Measurements from ENCODE around the gene GRHL1.

The GRHL1 gene

DNA sequence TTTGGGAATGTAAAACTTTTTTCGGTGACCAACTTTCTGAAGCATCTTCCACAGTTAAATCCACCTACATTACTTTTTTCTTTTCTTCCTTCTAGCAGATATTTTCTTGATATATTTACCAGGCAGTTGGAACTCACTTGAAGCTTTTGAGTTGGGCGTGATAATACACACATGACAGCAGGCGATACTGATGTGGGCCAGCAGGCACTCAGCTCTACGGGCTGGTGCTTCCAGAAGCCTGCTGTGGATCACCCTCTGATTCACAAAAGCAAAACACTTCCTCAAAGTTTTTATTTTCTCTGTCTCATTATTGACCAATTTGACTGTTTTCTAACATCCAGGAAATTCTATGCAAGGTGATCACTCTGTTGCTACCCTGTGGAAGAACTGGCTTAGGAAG, 22.9 kb downstream of the GRHL1 start:
- DNase-seq: no peak

DNA sequence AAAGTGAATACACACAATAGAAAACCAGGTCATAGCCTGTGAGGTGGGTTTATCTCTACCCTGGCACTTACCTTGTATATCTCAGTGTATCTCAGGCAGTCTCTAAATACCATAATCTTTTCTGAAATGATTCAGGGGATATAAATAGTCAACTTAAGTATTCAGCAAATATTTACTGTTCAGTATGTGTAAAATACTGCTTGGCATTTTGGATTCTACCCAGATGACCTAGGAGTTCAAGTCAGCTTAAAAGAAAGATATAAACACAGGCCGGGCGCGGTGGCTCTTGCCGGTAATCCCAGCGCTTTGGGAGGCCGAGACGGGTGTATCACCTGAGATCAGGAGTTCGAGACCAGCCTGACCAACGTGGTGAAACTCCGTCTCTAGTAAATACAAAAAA, 23.8 kb downstream of the GRHL1 start:
- no peak for DNase-seq

DNA sequence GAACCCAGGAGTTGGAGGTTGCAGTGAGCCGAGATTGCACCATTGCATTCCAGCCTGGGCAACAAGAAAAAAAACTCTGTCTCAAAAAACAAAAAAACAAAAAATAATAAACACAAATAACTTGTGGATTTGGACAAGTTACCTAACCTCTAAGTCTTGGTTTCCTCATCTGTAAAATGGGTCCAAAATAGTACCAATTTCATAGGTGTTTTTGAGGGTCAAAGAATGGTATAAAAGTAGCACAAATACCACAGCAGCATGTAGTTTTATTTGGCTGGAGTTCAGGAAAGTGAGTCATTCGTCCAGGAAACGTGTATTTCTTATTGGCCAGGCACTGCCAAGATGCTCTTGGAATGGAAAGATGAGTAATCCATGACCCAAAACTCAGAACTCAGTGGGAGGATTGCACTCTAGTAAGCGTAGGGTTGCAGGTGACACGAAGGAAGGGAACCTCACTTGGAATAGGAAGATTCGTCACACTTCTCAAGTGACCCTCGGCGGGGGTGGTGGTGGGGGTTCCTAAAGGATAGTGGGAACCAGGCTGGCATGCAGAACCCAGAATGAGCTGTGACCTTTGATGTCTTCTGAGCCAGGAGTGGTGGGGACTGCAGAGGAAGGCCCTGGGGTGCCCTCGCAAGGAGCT, 24.4 kb downstream of the GRHL1 start:
- peak; percentile 96 for DNase-seq

DNA sequence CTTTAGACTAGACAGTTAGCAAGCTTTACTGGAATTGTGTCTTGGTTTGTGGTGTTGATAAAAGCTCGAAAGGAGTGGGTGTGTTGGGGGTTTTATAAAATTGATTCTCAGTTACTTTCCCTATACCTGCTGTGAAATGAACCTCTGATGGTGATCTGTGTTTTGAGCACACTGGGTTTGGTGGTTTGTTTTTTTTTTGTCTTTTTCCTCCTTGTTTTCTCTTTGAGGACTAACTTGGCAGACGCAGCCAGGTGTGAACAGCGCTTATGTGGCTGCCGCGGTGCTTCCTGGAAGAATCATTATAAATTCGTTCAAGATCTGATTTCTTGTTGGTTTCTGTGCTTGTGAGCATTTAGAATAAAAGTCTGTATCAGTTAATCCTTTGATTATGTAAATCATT, 28.5 kb downstream of the GRHL1 start:
- no peak for DNase-seq

DNA sequence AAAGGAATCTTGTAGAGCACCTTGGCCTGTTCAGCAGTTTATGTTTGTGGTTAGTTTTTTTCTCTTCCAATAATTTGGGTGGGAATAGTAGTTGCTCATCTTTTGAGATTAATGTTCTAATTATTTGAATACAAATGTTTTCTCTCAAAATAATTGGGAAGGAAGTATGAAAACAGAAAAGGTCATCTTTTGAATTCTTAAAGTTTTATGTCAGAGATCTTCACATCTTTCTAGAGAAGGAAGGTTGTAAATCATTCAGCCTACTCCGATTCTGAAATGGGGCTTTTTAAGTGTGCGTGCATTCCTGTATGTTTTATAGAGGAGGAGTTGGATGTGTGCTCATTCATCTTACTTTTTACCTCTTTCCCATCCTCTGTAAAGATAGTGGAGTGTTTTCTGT, 29.0 kb downstream of the GRHL1 start:
- peak; percentile 64 for DNase-seq

DNA sequence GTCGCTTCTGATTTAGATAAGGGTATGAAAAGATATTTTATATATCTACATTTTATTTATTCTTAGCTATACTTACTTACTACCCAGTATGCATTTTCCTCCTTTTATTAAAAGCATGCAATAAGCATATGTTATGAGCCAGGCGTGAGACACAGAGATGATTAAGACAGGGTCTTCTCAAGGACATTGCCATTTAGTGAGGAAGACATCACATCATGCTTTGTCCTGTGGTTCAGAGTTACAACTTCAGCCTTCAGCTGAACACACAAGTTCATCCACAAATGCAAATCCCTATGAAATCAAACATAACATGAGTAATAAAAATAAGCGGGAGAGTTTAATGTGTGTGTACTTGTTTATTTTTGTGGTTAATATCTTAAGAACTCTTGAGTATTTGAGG, 30.2 kb downstream of the GRHL1 start:
- DNase-seq: no peak

DNA sequence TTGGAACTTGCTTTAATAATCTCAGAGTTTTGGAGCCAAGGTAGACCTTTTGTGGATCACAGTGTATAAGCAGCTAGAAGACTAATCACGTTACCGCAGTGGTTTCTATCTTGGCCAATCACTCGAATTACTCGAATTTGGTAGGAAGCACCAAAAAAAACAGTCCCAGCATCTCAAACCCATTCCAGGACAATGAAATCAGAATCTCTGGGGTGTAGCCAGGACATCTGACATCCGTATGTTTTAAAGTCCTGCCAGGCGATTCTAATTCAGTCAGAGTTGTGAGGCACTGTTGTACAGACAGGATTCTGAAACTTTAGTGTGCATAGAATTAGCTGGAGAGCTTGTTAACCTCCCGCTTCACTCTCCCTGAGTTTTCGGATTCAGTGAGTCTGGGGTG, 30.8 kb downstream of the GRHL1 start:
- DNase-seq: no peak

DNA sequence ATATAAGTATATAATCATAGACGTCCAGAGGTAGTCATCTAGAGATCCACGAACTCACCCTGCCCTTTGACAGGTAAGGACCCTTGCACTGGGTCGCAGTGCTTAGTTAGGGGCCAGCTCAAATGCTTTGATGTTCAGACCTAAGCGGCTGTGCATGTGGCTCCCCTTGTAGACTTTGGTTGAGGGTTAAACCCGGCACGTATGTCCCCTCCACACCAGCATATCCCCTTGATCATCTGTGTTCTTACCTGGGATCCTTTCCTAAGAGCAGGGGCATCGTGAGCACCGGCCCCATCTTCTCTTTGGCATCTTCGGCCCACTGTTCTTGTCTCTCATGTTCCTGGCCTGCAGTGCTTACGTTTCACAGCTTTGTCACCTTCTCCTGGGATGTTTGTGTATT, 31.4 kb downstream of the GRHL1 start:
- DNase-seq: no peak

DNA sequence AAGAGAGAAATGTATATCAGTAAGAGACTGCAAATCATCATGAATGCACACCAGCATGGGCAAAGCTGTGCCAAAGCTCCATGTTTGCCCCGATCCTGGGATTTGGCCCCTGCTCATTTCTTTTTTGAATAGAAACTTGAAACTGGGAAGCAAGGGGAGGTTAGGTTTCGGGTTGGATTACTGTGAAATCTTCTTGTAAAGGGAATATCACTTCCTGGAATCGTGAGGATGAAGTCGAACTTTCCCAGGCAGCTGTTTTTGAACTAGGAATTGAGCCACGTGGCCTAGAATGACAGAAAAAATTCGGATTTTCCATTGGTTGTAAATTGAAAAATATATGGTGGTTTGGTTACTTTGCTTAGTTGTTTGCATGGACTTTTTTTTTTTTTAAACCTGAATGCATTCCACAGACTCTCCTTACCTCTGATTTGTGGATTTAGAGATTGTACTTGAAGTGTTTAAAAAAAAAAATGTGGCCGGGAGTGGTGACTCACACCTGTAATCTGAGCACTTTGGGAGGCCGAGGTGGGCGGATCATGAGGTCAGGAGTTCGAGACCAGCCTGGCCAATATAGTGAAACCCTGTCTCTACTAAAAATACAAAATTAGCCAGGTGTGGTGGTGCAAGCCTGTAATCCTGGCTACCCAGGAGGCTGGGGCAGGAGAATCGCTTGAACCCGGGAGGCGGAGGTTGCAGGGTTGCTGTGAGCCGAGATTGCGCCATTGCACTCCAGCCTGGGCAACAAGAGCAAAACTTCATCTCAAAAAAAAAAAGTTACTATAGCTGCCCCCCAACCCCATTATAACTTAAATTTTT, 32.1 kb downstream of the GRHL1 start:
- no peak for DNase-seq

DNA sequence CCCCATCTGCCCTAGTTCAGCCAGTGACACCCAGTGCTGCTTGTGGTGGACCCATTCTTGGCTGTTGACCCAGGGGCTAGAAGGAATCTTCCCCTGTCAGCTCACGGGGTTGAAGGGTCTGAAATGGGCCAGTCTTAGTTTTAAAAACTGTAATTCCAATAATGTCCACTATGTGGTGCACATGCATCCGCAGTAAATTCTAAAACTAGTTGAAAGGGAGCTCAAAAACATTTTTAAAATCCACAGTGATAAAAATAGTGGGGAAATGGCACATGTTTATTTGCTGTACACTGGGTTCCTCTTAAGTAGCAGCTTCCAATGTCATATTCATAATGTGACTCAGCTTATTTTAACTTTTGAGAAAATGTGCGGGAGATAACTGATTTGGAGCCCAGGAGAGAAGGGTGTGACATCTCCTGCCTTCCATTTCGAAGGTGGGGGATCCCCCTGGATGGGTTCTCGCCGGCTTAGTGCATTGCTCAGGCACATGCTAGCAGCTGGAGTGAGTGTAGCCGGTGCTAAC, 32.8 kb downstream of the GRHL1 start:
- DNase-seq: no peak

DNA sequence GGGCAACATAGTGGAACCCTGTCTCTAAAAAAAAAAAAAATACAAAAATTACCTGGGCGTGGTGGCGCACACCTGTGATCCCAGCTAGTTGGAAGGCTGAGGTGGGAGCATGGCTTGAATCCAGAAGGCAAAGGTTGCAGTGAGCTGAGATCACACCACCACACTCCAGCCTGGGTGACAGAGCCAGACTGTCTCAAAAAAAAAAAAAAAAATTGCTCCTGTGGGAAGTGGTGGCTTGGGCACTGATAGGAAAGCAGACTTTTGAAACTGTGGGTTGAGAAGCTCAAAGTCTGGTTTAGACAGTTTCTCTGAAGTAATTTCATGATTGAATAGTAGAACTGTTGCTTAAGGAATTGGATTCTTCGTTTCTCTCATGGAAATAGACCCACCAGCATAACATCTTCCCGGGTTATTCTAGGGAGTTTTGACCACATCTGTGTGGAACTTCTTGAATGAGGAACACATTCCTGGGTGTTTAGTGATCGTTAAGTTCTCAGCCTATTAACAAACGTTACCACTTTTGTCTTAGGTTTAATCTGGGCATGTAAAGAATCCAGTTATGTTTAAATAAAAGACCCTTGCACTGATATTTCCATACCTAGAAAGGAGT, 33.5 kb downstream of the GRHL1 start:
- DNase-seq: no peak

DNA sequence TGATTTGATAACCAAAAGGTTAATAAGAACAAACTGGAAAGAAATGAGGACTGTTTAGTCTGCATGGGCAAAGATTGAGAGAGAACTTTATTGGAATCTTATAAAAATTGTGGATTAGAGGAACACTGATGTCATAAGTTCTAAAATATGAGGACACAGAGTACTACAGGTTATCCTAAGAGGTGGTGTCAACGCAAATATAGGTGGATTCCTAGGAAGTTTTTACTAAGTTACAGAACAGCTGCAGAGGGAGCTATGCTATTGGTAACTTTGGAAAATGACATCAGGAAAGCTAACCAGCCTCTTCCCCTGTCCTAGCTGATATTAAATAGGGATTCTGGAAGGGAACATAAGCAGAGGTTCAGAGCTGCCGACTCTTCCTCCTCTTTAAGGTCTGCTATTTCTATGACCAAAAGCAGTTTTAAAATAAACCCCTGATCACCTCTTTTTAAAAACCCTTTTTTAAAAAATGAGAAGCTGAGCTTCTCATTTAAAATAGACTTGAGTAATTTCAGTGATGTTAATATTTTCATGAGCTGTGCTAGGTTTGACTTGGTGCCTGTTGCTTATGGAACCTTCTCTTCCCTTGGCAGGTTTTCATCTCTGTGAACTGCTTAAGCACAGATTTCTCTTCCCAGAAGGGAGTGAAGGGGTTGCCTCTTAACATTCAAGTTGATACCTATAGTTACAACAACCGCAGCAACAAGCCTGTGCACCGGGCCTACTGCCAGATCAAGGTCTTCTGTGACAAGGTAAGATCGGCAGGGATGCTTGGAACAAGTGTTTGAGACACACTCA, 34.2 kb downstream of the GRHL1 start:
- DNase-seq: no peak

DNA sequence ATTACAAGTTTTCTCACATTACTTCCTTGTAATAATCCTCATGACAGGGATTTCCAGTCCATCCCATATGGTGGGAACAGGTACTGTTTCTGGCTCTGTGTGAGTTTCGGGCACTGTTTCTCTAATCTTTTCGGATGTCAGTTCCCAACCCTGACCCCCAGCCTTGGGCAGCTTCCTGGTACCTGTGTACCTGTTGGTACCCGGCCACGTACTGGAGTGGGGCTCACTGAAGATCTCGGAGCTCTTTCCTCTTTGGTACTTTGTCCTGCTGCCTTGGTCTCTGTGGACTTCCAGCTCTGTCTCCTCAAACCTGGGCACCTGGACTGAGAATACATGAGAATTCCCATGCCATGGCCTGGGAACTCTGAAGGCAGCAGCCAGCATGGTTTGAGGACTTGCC, 36.8 kb downstream of the GRHL1 start:
- no peak for DNase-seq

DNA sequence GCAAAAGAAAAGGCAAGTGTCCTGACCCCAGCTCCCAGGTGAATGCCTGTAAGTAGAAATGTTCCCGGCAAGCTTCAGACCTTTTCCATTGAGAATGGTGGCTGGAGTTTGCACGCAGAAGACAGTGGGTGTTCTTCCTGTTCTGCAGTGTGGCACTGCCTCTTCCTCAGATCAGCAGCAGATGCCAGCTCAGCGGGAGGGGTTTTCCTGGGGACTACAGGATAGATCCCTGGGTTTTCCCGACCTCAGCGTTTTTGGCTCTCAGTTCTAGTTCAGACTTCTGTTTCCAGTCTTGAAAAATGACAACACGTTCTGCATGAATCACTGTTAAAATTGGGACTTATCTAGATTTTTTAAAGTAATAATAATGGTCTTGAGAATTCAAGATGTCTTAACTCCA, 39.2 kb downstream of the GRHL1 start:
- no peak for DNase-seq

DNA sequence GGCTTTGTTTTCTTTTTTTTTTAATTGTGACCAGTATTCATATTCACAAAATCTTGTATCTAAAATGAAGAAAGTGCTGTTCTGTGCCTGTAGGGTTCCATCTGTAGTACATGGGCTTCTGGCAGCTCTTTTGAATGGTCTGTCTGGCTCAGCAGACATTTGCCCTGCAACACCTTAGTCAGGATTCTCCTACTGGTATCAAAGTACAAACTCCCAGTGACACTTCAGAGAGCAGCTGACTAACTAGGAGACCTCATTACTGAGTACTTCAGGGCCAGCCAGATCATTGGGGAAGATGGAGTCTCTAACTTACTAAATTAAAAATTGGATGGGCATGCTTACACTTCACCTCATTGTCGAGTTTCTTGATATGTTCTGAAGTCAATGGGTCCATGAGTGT, 39.7 kb downstream of the GRHL1 start:
- DNase-seq: no peak

DNA sequence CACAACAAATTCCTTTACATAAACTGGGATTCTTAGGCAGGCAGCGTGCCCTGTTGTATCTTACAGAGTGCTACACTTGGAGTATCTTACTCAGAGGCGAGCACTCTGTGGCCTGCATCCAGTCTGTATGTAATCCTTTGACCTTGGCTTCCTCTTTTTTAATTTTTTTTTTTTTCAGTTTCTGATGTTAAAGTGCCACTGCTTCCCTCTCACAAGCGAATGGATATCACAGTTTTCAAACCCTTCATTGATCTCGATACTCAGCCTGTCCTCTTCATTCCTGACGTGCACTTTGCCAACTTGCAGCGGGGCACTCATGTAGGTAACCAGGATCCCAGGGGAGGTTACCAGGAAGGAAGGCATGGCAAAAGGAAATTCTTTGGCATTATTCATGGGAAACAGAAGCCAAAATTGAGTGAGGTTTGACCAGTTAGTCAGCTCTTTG, 40.4 kb downstream of the GRHL1 start:
- DNase-seq: peak; percentile 31

DNA sequence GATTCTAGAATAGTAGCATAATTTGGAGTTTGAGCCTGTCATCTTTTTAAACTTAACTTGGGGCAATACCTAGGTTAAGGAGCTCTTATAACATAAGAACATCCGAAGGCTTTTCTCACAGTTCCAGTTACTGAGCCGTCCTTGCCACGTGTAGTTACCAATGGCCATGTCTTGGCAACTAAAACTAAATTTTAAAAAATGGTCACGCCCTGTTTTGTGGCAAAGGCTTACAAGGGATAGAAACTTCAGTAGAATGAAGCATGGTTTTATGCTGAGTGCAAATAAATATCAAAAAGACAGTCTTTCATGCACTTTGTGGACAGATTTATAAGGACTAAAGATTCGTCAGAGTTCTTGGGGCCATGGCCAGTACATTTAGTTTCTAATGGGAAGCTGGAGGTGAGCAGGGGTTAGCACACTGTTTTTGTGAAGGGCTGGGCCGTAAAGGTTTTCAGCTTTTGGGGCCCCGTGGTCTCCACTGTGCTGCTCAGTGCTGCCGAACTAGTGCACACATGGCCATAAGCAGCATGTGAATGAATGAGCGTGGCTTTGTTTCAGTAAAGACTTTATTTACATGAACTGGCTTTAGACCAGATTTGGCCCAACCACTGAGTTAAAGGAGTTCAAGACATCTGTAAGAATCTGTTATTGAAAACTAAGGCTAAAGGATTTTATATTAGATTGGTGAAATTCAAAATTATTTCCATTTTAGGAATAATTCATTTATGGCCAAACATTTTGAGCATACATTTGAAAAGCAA, 41.1 kb downstream of the GRHL1 start:
- no peak for DNase-seq

DNA sequence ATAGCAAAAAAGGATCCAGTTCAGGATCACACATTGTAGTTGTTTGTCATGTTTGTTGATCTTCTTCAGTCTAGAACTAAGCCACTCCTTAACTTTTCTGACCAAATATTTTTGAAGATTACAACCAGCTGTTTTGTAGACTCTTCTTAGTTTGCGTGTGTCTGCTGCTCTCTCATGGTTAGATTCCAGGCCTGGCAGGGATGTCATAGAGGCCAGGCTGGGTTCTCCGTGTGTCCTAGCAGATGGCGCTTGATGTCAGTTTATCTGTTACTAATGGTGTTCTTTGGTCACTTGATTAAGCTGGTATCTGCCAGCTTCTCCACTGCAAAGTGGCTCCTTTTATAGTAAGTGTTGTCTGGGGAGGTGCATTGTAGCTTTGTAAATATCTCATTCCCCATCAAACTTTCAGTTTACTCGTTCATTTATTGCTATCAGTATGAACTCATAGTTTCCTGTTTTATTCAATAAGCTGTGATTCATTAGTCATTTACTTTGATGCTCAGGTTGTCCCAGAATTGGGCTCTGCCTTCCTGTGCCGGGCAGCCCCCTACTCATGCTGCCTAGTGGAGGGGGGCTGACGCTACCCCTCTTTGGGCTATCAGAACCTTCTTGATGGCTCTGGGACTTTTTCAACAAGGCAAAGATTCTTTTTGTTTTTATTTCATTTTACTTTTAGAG, 42.1 kb downstream of the GRHL1 start:
- no peak for DNase-seq

DNA sequence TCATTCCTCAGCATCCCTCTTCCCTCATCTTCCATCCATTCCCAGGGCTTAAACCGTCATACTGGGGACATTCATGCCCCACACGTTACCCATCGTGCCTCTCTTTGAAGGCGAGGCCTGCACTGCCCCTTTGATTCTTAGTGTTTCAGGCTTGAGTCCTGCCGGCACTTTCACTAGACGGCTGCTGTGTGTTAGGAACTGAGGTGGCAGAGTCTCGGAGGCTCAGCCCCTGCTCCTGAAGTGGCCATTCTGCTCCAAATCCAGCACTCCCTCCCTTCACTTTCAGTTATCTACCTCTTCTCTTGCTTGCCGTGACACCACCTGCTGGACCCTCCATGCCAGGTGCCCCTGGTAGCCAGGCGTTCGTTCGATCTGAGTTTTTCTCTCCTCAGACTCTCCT, 43.0 kb downstream of the GRHL1 start:
- DNase-seq: no peak

DNA sequence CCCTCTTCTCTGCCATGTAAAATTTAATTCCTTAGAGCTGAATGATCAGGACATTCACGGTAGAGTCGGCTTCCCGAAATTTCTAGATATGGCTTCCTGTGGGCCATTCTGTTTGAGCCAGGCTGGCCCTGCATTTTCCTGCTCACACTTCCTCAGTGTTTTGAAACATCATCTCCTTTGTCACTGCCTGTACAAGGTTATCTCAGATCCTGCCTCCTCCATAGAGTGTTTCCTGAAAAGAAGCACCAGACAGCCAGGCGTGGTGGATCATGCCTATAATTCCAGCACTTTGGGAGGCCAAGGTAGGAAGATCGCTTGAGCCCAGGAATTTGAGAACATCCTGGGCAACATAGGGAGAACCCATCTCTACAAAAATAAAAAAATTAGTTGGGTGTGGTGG, 43.6 kb downstream of the GRHL1 start:
- DNase-seq: no peak

DNA sequence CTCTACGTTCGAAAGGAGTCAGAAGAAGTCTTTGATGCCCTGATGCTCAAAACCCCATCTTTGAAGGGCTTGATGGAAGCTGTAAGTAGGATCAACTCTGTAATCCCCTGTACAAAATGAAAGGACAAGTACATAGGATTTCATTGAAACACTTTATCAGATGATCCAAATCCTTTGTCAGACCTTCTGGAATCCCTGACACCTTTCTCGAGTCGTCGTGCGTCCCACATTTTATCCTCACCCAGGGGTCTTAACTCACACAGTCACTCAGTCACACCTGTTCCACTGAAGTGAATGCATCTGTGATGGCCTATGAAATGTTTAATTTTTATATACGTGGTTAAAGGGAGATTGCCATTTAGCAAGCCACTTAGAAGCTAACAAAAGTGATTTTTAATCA, 44.8 kb downstream of the GRHL1 start:
- DNase-seq: no peak

DNA sequence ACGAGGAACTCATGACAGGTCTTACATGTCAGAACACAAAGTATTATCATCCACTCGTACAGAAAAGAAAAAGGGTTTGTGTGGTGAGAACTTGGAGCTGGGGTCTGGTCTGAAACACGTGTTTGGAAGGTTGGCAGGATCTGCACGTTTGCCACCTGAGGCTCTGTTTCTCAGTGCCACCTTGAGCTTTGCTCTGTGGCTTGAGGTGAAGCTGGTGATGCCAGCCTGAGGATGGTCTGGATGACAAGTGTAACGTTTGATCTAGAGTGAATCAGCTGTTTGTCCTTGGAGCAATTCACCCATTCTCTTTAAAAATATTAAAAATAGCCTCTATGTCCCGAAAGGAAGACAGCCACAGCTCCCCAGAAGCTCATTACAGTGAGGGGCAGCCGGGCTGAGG, 46.4 kb downstream of the GRHL1 start:
- DNase-seq: no peak

All from kidney glomerular epithelial cell (primary cell).